Adrenal gland (tissue), 5 donors: ENCODE measurements around the gene OGDH.
A peak's percentile ranks its signal among the peaks of the same experiment; 100 is the strongest.

Source experiments
- CTCF ChIP-seq, 6 experiments: fragments of 450-650 bp in 4 of 6; fragments of 200-600 bp in 2 of 6; sonication (generic) in 1 of 6; IDR thresholded peaks; 1 replicate in 5 of 6; 2 replicates in 1 of 6; pipeline versions ENCODE4 v1.5.1 to v1.8.0; 2016 to 2021; ENCODE audit warnings: antibody characterized with exemption in 6 of 6, mild to moderate bottlenecking in 2 of 6, moderate library complexity in 1 of 6
- POLR2A ChIP-seq, 2 donors: fragments of 450-650 bp; IDR thresholded peaks; one replicate each; pipeline ENCODE4 v1.6.1; 2017; ENCODE audit warnings: antibody characterized with exemption in 2 of 2, mild to moderate bottlenecking in 2 of 2, moderate library complexity in 1 of 2
- donor health status: DM: no; HTN: no; CAD: no.

- TF ChIP-seq CTCF (IDR thresholded peaks at IDR 0.05) (no peak), POLR2A (IDR thresholded peaks at IDR 0.05) (peak in 1 of 2 donors; percentile 18)
These were observed 31.6 kb downstream of the OGDH start for GRCh38 chr7:44637788-44638594.
